ENCODE measurements around the gene ATF3. TPM values are rescaled to one million over a fixed set of nuclear protein-coding genes. Genes with fewer than 3 reads are reported as not detected.

The ATF3 gene
- polyA plus RNA-seq, 1 donor from 2014 or later = 7.2 TPM

DNA sequence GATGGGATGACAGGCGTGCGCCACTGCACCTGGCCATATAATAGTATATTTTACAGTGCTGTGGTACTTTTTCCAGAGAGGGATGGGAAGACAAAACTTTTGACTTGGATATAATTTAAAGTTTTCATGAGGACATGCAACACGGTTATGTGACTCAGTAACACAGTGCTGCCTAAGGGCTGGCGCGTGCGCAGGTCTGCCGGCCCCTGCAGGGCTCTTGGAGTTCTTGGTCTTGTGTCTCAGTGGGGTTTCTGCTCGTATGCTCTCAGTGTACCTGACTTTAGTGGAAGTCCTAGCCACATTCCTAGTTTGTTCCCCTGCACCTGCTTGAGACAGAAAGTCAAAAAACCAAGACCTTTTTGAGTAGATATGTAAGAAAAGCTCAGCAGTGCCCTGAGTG lies 27.5 kb upstream of the ATF3 start:
- H3K9ac ChIP-seq (ENCODE audit: low read length) = no peak overlapping the region
- no peak for TF ChIP-seq MXI1 (conservative IDR thresholded peaks at IDR 0.05; ENCODE audit: poor library complexity, severe bottlenecking)
- no peak for TF ChIP-seq SMC3 (conservative IDR thresholded peaks at IDR 0.05; ENCODE audit: poor library complexity)
- no peak for TF ChIP-seq TAF1 (IDR thresholded peaks at IDR 0.05; ENCODE audit: low read depth)
- no peak for TF ChIP-seq POLR2AphosphoS5 (IDR thresholded peaks at IDR 0.05)
- TF ChIP-seq EZH2 (IDR thresholded peaks at IDR 0.05; ENCODE audit: borderline replicate concordance, insufficient read depth, low read length, poor library complexity, severe bottlenecking) = no peak
- TF ChIP-seq CTCF (IDR thresholded peaks at IDR 0.05; ENCODE audit: poor library complexity, severe bottlenecking) = no peak
- TF ChIP-seq RAD21 (conservative IDR thresholded peaks at IDR 0.05) = no peak
- no peak for TF ChIP-seq EP300 (conservative IDR thresholded peaks at IDR 0.05; ENCODE audit: poor library complexity, severe bottlenecking)
- no peak for TF ChIP-seq REST (IDR thresholded peaks at IDR 0.05; ENCODE audit: borderline replicate concordance)
- H3K4me3 ChIP-seq (ENCODE audit: low read length) = no peak overlapping the region
- no peaks in the 10 kb centered on the region for H3K9me2 ChIP-seq (ENCODE audit: insufficient read depth, low read length)
- no peaks in the 10 kb centered on the region for H3K79me2 ChIP-seq (replicated peaks; ENCODE audit: insufficient read depth, low read length)
- no peaks in the 10 kb centered on the region for H4K20me1 ChIP-seq (ENCODE audit: insufficient read depth)
- no peaks in the 10 kb centered on the region for H3F3A ChIP-seq (ENCODE audit: insufficient read depth, low read length, poor library complexity, severe bottlenecking)
- no peak overlapping the region for H3K27ac ChIP-seq (ENCODE audit: low read length)
- no peak overlapping the region for H3K4me2 ChIP-seq (ENCODE audit: low read length)
- H3K36me3 ChIP-seq (ENCODE audit: insufficient read depth, low read length) = no peaks in the 10 kb centered on the region
- H2AFZ ChIP-seq (ENCODE audit: low read depth, low read length) = no peak overlapping the region
- H3K9me3 ChIP-seq (ENCODE audit: low read length) = no peaks in the 10 kb centered on the region
- H3K27me3 ChIP-seq (ENCODE audit: insufficient read depth, low read depth, low read length) = no peaks in the 10 kb centered on the region

DNA sequence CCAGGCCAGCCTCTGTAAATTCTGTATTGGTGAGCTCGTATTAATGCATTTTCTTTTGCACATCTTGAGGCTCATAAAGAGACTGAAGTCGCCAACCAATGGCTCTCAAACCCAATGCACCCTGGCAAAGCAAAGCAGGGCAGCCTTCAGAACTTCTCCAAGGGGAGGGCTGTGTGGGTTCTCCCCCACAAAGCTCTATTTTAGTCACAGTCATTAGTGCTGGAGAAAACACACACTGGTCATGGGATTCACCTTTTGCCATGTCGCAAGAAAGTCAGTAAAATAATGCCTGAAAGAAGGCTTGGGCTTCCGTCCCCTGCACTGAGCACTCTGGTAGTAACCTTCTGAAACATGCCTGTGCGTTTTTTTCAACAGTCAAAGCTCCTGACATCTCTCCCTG lies 26.3 kb upstream of the ATF3 start:
- no peak overlapping the region for H3K9ac ChIP-seq (ENCODE audit: low read length)
- TF ChIP-seq POLR2AphosphoS5 (IDR thresholded peaks at IDR 0.05) = no peak
- no peak for TF ChIP-seq RAD21 (conservative IDR thresholded peaks at IDR 0.05)
- TF ChIP-seq MXI1 (conservative IDR thresholded peaks at IDR 0.05; ENCODE audit: poor library complexity, severe bottlenecking) = no peak
- no peak overlapping the region for H3K4me3 ChIP-seq (ENCODE audit: low read length)
- H3K79me2 ChIP-seq (replicated peaks; ENCODE audit: insufficient read depth, low read length) = no peaks in the 10 kb centered on the region
- no peaks in the 10 kb centered on the region for H3K9me3 ChIP-seq (ENCODE audit: low read length)
- H4K20me1 ChIP-seq (ENCODE audit: insufficient read depth) = no peaks in the 10 kb centered on the region
- no peaks in the 10 kb centered on the region for H3K9me2 ChIP-seq (ENCODE audit: insufficient read depth, low read length)
- H3F3A ChIP-seq (ENCODE audit: insufficient read depth, low read length, poor library complexity, severe bottlenecking) = no peaks in the 10 kb centered on the region
- no peak overlapping the region for H3K4me2 ChIP-seq (ENCODE audit: low read length)
- H3K27ac ChIP-seq (ENCODE audit: low read length) = no peak overlapping the region
- H2AFZ ChIP-seq (ENCODE audit: low read depth, low read length) = no peak overlapping the region
- H3K36me3 ChIP-seq (ENCODE audit: insufficient read depth, low read length) = no peaks in the 10 kb centered on the region
- H3K27me3 ChIP-seq (ENCODE audit: insufficient read depth, low read depth, low read length) = no peaks in the 10 kb centered on the region
